ENCODE results near the gene ARHGEF2.

ARHGEF2 gene

GRCh38 chr1:155898888-155899287 is 79.5 kb downstream of the ARHGEF2 start:
- no peak for DNase-seq (ENCODE audit: low read depth)
- TF ChIP-seq MYC (IDR thresholded peaks at IDR 0.05; ENCODE audit: low read depth, low read length) (no peak), POLR2A (IDR thresholded peaks at IDR 0.05; ENCODE audit: extremely low read depth, insufficient read length) (no peak), CTCF (IDR thresholded peaks at IDR 0.05; ENCODE audit: low read depth, low read length) (no peak), MAX (IDR thresholded peaks at IDR 0.05; ENCODE audit: low read depth, low read length) (no peak)
- H3K4me3 ChIP-seq (ENCODE audit: low read depth, low read length), result no peak overlapping the region

- TF ChIP-seq MAX (IDR thresholded peaks at IDR 0.05; ENCODE audit: low read depth, low read length) (no peak), POLR2A (IDR thresholded peaks at IDR 0.05; ENCODE audit: extremely low read depth, insufficient read length) (no peak), MYC (IDR thresholded peaks at IDR 0.05; ENCODE audit: low read depth, low read length) (no peak), CTCF (IDR thresholded peaks at IDR 0.05; ENCODE audit: low read depth, low read length) (no peak)
- DNase-seq (ENCODE audit: low read depth), result no peak
- H3K4me3 ChIP-seq (ENCODE audit: low read depth, low read length), result no peak overlapping the region
Observed at GRCh38 chr1:155897746-155898145, 80.6 kb downstream of the ARHGEF2 start.

Data from NB4 (cell line).